Measurements from ENCODE around the gene C11orf21.
"Not testable (repeated sequence)": the region's sequence is repeated elsewhere in the genome, so short reads cannot be mapped to it uniquely, and the experiment has no call there.

Gene C11orf21

DNA sequence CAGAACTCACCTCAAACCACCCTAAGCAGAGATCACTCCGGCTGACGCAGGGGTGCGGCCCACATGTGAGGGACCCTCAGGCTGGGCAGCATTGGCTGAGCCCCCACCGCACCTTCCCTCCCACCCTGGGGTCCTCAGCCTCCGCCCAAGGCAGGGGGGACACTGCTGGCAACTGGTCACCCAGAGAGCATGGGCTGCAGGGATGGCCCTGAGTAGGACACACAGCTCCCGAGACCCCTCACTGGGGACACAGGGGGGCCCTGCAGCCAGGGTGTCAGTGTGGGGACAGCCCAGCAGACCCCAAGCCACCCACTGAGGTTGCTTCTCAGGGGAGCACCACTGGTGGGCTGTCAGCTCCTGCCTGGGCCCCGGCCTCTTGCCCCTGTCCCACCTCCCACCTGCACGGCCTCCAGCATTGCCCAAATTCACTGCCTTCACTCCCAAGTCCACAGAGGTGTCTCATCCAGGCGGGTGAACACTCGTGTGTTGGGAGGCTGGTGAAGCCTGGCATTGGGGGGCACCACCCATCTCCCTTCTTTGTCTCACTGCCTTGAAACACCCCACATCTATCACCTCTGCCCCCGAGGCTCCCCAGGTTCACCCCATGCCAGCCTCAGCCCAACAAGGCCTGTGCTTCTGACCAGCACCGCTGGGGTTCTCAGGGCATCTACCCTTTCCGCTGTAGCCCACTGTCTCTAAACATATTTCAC is 4.7 kb downstream of the C11orf21 start:
- no peak for DNase-seq (ENCODE audit: low read depth)

DNA sequence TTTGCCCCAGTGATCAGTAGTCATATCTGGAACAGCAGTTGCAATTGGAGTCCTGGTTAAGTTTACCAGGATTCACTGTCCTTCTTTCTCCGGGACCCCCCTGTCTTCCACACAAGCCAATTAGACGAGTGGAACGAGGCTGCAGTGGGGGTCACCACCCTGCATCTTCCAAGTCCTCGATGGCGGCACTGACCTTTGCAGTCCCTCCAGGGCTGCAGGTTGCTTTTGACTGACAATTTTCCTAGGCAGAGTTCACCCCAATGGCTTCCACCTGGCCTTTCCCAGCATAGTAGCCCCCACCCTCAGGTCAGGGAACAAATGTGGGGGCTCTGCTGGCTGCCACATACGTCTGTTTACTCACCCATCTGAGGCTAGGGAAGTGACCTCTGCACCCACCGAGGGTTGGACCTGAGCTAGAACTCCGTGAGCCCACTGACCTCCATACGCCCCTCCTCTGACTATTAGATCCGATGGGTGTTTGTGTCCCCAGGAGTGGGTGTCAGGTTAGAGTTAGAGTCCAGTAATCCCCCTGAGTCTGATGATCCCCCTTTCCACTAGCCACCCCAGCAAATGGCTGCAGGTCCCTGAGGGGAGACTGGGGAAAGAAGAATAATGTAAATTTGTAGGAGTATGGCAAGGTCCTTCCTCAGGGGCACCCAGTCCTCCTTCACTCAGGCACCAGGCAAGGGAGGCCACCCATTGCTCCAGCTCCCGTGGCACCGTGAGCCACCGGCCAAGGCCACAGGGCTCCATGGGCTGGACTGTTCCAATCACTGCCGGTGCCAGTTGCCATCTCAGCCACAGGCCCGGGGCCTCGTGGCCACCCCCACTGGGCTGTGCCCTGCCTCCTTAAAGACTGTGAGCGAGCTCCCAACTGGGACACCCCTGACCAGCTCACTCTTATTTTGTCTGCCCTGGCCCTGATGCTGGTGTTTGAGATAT is 5.5 kb downstream of the C11orf21 start:
- no peak for DNase-seq (ENCODE audit: low read depth)

DNA sequence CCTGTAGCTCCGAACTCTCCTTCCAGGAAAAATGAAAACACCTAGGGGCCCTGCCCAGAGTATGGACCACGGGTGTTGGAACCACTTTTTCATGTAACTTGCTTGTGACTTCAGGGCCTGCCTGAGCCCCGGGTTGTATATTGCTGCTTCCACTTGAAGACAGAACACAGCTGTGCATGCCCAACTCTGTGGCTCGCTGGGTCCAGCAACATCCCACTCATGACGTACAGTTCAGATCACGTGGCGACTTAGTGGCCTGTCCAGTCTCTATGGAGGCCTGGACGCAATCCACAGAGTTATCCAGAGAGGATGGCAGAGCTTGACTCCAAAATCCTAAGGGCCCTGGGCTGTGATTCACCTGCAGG is 6.8 kb downstream of the C11orf21 start:
- DNase-seq (ENCODE audit: low read depth) = no peak

DNA sequence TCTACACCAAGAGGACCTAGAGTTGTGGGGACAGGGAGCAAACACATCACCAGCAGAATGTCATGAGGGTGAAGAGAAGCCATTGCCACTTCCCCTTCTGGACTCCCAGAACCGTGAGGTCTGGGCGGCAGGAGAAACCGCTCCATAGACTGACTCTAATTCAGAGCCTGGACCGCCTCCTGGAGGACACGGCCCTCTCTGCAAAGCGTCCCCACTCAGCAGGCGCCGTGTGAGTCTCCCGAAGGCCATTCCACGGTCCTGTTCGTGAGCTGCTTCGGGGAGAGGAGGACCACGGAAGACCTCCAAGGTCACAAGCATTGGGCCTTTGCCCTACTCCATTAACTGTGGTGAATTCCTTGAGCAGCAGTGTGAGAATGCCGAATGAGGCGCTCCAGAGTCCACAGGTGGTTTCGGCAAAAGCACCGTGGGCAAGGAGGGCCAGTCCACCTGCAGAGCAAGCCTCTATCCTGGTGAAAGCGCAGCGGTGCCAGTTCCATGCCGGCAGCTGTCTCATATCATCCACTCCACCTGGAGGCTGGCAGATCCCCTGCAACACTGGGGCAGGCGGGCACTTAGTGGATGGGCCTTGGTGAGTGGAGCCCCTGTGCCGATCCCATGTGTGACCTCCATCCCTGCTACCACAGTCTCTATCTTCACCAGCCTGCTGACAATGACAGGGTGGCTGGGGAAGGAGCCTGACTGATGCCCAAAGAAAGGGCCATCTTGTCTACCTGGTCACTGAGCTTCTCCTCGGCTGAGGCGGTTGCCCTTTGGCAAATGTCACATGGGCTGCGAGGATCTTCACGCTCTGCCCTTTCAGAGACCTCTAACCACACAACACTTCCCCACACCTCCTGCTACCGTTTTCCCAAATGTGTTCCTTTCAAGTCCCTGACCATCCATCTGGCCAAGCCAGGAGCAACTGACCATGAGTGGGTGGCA is 7.5 kb downstream of the C11orf21 start:
- no peak for DNase-seq (ENCODE audit: low read depth)

DNA sequence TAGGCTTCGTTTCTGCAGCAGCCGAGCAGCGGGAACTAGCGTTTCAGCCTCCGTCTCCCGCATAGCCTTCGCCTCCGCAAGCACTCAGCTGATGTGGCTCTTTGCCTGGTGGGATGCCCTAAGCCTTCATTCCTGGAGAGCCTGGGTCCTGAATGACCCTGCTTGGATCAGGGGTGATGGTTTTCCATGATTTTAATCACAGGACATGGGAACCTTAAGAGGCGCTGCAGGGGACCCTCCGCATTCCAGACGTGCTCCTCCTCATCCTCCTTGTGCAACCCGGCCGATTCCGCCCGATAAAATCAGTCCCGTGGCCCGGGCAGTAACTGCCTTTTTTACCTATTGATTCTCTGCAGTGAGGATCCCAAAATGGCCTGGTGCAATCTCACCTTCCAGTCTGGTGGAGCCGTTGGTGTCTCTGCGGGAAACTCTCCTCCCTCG is 8.2 kb downstream of the C11orf21 start:
- no peak for DNase-seq (ENCODE audit: low read depth)

DNA sequence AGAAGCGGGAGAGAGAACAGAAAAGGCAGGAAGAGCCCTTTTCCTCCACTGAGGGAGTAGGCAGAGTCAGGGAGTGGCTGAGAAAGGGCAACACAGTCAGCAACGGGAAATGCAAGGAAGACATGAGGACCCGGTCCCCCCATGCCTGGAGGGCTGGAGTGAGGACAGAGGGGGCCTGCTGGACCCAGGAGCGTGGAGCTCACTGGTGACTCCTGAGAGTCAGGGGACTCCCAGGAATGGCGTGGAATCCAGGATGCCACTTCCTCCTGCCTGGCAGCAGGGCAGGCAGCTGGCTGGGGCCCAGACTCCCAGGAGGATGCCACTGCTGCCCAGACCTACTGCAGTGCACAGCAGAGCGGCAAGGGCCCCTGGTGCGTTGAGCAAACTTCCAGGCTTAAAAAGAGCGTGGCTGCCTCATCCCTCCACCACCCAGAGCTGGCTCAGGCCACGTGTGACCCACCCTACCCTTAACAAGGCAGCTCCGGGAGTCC is 11.3 kb downstream of the C11orf21 start:
- DNase-seq (ENCODE audit: low read depth) = no peak

DNA sequence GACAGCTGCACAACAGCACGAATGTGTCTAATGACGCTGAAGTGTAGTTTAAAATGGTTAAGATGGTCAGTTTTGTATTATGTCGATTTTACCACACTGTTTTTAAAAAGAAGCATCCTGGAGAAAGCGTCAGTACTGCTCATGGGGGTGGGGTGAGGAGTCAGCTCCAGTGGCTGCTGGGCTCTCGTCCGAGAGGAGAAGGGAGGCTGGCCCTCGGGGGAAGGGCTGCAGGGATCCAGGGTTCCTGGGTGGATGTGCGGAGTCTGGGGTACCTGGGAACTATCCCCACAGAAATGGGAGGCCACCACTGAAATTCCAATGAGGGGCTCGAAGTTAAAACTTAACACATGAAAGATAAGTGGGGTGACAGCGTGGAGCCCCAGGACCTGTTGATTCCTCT is 11.9 kb downstream of the C11orf21 start:
- DNase-seq (ENCODE audit: low read depth) = no peak

DNA sequence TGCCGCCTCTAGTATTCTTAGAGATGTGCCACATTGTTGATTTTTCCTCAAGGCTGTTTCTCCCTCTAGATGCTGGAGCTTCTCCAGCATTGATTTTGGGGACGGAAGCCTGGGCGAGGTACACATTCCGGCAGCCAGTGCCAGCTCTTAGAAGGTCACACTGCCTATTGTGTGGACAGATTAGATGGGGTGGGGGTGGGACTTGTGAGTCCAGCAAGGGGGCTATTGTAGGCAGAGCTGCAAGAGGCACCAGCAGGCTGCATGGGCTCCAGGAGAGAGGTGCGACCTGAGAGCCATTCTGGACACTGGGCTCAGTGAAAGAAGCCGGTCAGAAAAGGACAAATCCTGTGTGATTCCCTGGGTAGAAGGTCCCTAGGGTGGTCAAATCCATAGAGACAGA is 12.4 kb downstream of the C11orf21 start:
- no peak for DNase-seq (ENCODE audit: low read depth)

DNA sequence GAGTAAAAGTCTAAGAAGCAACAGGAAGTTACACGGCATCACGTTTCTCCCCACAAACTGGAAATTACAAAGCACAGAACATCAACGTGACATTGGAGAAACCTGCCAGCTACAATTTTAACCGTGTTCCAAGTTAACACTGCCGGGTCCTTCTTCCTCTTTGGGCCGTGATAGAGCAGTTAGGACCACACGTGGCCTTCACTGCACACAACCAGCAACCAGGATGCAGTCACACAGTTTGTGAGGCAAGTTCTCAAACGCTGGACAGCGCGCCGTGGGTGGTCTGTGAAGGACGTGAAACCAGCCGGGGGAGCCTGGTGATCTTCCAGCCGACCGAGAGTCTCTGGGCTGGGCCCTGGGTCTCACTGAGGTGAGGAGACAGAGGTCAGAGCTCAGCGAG is 14.6 kb downstream of the C11orf21 start:
- no peak for DNase-seq (ENCODE audit: low read depth)

DNA sequence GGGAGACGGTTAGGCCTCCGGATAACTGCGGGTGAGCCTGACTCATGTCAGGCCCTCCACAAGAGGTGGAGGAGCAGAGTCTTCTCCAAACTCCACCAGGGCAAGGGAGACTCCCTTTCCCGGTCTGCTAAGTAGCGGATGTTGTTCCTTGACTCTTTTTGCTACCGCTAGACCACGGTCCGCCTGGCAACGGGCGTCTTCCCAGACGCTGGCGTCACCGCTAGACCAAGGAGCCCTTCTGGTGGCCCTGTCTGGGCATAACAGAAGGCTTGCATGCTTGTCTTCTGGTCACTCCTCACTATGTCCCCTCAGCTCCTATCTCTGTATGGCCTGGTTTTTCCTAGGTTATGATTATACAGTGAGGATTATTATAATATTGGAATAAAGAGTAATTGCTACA is 15.4 kb downstream of the C11orf21 start:
- not testable (repeated sequence) for DNase-seq (ENCODE audit: low read depth)

DNA sequence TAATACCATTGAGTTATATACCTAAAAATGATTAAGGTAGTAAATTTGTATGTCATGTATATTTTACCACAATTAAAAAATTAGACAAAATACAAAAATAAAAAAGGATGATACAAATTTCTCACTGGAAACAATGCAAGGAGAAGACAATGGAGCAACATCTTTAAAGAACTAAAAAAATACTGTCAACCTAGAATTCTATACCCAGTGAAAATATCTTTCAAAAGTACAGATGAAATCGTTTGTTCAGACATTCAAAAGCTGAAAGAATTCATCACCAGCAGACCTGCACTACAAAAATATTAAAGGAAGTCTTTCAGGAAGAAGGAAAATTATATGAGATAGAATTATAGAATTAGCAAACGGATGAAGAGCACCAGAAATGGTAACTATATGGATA is 21.5 kb downstream of the C11orf21 start:
- DNase-seq (ENCODE audit: low read depth) = no peak

DNA sequence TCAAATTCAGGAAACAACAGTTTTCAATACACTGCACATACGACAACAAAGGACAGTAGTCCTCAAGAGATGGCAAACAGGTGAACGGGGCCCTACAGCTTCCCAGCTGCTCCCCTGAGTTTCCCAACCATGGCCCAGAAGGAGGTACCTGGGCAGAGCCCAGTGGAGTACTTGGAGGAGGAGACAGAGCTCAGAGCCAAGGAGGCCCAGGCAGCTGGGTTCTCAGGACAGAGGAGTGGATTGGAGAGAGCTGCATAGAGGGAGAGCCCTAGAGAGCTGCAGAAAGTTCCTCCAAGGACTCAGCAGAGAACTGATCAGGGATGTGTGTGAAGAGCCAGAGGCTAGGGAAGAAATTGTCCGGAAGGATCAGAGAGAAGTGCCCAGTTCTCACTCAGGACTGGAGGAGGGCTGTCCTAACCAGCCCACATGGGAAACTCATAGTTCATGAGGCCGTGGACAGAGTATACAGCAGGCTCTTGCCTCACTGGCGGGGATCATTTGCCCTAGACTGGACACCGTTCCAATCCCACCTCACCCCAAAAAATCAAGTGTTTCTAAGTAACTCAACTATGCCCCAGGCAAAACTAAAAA is 23.7 kb downstream of the C11orf21 start:
- no peak for DNase-seq (ENCODE audit: low read depth)

DNA sequence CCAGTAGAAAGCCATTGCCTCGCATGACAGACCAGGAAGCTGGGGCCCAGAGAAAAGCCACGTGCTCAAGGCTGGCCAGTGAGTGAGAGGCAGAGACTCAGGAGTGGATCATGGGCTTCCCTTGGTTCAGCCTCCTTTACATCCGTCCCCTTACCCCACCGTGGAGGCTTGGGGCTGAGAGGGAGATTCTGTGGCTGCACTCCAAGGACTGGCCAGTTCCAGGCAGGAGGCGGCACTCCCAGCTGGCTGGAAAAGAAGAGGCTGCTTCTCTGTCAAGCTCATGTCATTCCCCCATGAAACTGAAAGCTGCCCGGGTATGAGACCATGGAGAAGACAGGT is 24.7 kb downstream of the C11orf21 start:
- peak; percentile 10 for DNase-seq (ENCODE audit: low read depth)

DNA sequence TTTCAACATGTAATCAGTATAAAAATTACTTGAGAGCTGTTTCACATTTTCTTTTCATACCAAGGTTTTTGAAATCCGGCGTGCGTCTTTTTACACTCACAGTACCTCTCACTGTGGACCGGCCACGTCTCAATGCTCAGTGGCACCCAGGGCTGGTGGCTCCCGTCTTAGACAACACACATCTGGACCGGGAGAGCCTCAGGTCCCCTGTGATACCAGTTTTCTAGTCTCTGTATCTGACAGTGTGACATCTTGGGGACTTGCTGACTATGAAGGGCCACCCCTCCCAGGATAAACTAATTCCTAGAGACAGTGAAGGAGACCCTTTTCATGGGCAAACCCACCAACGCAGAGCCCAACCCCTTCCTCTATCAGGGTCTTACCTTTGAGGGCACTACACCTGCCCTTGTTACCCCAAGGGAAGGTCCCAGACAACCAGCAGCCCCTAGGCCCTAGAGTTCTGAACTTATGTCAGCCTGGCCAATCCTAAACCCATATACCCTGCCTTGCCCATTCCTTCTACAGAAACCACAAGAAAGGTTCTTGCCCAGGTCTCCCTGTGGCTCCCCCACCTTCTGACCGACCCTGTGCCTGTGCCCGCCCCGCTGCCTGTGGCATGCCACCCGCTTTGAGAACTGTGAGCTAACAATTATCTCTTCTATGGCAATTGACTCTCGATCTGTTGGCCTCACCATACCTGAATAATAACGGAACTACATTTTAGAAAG is 25.3 kb downstream of the C11orf21 start:
- DNase-seq (ENCODE audit: low read depth) = no peak

DNA sequence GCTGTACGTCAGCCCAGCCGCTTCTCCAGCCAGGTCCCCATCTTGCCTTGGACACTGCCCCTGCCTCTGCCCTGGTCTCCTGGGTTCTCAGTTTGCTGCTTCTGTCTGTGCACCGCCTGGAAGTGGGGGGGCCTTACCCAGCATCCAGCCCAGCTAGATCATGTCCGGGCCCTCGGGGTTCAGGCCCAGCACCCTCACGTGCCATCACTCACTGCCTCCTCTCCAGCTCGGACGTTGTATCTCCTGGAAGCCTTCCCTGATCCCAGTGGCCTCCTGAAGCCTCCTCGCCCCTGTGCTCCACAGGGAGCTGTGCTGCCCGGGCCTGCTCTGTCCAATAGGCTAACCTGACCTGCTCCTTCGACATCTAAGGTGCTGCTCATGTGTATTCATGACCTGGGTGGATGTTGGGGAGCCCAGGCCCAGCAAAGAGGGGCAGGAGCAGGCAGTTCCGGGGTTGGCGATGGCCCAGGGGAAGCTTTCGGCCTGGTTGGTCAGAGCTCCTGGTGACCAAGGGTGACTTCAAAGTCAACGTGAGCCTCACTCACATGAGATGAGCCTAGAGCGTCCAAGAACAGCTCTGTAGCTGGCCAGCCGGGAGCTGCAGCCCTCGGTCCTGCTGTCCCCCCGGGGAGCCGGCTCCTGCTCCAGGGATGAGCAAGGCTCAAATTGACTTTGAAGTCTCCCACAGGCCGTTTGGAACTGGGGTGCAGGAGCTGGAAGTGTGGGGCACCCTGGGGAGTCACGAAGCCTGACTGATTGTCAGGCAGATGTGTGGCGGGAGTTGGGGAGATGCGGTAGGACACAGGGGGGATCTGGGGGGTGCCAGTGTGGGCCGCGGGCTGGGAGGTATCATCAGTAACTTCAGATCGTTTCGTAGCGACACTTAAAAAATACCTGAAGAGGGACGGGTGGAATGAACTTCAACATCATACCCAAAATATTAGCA is 26.1 kb downstream of the C11orf21 start:
- no peak for DNase-seq (ENCODE audit: low read depth)

DNA sequence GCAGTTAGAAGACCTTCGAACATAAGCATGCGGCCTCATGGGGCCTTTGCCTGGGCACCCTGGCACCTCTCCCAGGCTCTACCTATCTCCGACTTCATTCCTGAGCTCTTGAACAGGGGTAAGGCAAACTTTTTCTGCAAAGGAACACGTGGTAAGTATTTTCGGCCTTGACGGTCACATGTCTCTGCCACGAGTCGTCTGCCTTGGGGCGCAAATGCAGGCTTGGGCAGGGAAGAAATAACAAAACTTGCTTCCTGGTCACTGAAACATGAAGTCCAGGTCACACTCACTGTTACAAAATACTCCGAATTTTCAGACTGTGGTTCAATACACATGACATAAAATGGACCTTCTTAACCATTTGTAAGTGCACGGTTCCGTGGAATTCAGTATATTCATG is 27.9 kb downstream of the C11orf21 start:
- no peak for DNase-seq (ENCODE audit: low read depth)

DNA sequence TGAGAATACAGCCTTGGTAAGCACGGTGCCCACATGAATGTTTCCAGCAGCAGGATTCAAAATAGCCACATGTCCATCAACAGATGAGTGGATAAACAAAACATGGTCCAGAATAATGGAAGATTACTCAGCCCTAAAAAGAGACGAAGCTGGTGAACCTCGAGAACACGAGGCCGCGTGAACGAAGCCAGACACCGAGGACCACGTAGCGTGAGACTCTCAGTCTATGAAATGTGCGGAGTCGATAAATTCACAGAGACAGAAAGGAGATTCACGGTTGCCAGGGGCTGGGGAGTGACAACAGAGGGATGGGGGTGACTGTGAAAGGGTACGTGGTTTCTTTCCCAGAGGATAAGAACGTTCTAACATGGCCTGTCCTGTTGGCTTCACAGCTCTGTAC is 28.4 kb downstream of the C11orf21 start:
- no peak for DNase-seq (ENCODE audit: low read depth)

DNA sequence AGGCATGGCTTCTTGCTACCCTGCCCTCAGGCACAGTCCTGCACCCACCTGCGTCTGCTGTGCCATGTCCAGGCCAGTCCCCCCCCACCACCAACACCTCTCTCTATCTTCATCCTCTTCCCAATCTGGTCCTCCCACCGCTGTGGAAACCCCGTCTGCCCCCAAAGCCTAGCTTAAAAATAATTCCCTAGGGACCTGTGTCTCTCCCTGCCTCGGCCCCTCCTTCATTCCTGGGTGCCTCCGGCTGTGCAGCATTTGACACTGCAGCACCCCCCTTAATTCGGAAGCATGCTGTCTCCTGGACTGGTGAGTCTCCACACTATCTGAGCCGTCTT is 28.8 kb downstream of the C11orf21 start:
- DNase-seq (ENCODE audit: low read depth) = no peak

DNA sequence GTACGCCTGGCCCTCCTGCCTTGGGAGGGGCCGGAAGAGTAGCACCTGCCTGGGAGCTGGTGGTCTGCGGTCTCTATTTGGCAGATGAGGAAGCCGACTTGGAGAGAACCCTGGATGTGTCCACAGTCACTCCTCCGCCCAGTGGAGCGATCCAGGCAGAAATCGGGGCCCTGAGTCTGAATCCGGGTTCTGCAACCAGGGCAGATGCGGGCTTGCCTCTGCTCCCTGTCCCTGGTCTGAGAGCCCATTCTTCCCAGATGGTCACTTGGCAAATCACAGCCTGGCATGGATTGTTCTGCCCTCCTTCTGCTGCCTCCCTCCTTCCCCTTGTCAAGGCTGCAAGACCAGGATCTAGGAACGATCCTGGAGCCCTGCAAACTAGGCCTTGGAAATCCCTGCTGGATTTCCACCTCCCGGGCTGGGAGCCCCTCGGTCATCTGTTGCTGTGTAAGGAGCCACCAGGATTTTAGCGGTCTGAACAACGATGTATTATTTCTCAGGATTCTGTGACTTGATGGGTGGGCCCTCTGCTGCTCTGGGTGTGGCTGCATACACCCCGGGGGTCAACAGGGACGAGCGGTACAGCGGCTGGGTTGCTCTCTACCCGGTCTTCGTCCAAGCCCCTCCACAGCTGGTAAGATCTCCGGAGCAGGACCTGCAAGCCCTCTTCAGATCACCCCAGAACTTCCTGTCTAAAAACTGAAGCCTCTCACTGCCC is 29.3 kb downstream of the C11orf21 start:
- DNase-seq (ENCODE audit: low read depth) = no peak
